Fibroblast of lung (primary cell): ENCODE measurements around the gene THY1.

Source experiments
- EZH2 ChIP-seq: IDR thresholded peaks from 2 replicates; pipeline ENCODE4 v1.5.1; 2012; ENCODE audit warnings: low read length, control low read depth, mild to moderate bottlenecking; ENCODE audit errors: missing control alignments
- TF ChIP-seq, protein P1 (sequence below), 2 donors: IDR thresholded peaks in 1 of 2; conservative IDR thresholded peaks in 1 of 2; 1 replicate in 1 of 2; 2 replicates in 1 of 2; pipeline ENCODE4 v1.5.1; 2011 to 2012; ENCODE audit warnings: low read length in 2 of 2, control low read depth in 1 of 2, inconsistent platforms in 1 of 2, low read depth in 1 of 2, mild to moderate bottlenecking in 1 of 2

DNA sequence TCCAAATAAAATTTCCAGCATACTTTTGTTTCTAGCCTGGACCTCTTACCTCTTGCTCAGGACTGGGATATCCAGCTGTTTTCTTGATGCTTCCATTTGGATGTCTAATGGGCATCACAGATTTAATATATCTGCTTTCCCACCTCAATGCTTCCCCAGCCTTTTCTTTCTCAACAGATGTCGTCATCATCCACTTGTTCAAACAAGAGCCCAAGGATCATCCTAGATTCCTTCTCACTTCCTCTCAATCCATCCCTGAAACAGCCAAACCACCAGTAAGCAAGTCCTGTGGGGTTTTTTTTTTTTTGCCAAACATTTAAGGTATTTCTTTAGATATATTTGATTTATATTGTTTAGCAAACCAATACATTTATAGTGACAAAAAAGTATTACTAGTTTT is 12.5 kb downstream of the THY1 start:
- TF ChIP-seq, protein P1, sequence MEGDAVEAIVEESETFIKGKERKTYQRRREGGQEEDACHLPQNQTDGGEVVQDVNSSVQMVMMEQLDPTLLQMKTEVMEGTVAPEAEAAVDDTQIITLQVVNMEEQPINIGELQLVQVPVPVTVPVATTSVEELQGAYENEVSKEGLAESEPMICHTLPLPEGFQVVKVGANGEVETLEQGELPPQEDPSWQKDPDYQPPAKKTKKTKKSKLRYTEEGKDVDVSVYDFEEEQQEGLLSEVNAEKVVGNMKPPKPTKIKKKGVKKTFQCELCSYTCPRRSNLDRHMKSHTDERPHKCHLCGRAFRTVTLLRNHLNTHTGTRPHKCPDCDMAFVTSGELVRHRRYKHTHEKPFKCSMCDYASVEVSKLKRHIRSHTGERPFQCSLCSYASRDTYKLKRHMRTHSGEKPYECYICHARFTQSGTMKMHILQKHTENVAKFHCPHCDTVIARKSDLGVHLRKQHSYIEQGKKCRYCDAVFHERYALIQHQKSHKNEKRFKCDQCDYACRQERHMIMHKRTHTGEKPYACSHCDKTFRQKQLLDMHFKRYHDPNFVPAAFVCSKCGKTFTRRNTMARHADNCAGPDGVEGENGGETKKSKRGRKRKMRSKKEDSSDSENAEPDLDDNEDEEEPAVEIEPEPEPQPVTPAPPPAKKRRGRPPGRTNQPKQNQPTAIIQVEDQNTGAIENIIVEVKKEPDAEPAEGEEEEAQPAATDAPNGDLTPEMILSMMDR (conservative IDR thresholded peaks at IDR 0.05 in 1 of 2, IDR thresholded peaks at IDR 0.05 in 1 of 2; ENCODE audit: low read depth in 1 of 2, low read length in 2 of 2), result no peak
- no peak for TF ChIP-seq EZH2
